GM21515 (cell line): ENCODE results near the gene PCSK5.
"Not testable (repeated sequence)": the region's sequence is repeated elsewhere in the genome, so short reads cannot be mapped to it uniquely, and the experiment has no call there.

Experiments
- ATAC-seq: cut with Tn5 transposase; IDR thresholded peaks from one replicate; pipeline ENCODE4 v1.9.1; 2021; ENCODE audit not compliant: unreplicated experiment

PCSK5 gene

GRCh38 chr9:75962013-75962661 lies 71.7 kb downstream of the PCSK5 start:
- no peak for ATAC-seq

GRCh38 chr9:75962662-75963036 lies 72.2 kb downstream of the PCSK5 start:
- ATAC-seq = no peak

- not testable (repeated sequence) for ATAC-seq
Observed at GRCh38 chr9:75963321-75963720, 72.8 kb downstream of the PCSK5 start.

DNA sequence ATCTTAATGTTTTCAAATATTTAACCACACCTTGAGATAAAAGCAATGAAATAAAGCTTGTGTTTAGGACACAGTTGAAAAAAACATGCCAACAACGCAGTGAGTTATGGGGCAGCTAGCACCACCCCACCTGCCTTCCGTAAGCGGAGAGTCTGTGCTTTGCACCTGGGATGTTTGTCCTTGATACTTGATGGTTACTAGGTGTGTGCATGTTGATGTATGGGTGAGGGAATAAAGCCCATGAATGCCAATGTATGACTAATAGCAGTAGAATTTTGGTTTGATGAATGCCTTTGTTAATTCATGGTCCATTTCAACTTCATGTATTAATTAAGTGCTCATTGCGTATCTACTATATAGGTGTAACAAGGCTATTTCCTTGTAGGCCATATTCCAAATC lies 74.0 kb downstream of the PCSK5 start:
- ATAC-seq = no peak

GRCh38 chr9:75965231-75965630 lies 74.8 kb downstream of the PCSK5 start:
- ATAC-seq = no peak

GRCh38 chr9:75967556-75967955 lies 77.1 kb downstream of the PCSK5 start:
- ATAC-seq = no peak

DNA sequence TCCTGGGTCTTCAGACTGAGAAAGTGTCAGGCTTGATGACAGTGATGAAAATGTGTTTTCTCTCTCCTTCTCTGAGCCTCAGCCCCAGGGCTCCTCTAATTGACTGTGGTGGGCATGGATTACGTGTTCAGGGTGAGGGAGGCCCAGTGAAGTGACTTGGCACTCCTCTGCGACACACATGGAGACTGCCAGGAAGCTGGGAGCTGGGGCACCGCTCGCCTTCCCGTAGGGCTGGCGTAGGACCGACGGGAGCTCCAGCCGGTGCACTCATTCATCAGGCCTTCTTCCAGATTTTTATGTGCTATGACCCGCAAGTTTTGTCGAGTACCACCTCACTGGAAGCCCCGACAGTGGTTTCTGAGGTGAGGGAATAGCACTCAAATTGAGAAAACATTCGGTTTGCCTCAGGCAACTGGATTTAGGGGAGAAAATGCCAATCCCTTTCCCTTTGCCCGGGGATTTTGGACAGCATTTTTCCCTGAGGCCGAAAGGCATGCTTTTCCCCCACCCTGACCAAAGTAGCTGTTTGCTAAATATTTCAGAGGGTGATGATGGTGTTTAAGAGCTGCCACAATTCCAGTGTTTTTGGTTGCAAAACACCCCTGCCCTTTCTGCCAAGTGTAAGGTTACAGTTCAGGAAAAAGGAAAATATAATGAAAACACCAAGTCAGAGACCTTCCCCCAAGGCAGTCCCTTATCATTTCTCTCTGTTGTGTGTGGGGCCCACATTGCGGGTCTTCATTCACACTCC lies 83.7 kb downstream of the PCSK5 start:
- no peak for ATAC-seq

DNA sequence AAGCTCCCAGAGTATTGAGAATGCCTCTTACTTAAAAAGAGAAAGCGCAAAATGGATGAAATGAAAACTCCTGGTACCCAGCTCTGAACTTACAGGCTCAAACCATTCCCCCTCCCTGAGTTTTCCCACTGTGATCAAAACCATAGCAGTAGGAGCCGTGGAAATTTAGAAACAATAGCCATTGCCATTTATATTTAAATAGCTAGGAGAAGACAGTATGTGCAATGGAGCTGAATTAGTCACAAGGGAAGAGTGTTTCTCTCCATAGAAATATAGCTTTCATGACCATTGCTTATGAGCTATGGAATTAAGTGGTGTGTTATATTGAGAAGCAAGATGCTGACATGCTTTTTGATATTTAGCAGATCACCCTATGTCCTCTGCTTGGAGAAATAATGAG lies 84.6 kb downstream of the PCSK5 start:
- ATAC-seq = no peak

- no peak for ATAC-seq
Observed at GRCh38 chr9:75976549-75976948, 86.1 kb downstream of the PCSK5 start.

DNA sequence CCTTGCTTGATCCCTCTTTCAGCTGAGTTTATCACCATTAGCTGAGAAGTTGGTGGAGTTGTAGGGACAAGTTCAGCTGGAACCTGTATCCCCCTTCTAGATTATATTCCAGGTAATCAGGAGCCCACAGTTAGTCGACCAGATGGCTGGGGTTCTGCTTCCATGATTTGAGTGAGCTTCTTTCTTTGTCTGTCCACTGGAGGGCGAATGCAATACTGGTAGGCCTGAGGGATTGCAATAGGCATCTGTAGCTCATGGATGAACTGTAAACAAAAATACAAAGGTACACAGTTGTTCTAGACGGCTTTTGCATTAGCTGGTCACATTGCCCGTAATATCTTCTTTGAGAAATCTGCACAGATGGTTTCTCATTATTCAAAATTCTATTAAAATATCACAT lies 88.9 kb downstream of the PCSK5 start:
- no peak for ATAC-seq

GRCh38 chr9:75983319-75984045 lies 93.0 kb downstream of the PCSK5 start:
- ATAC-seq = no peak

GRCh38 chr9:75985515-75985914 lies 95.0 kb downstream of the PCSK5 start:
- ATAC-seq = no peak

- ATAC-seq = no peak
Observed at GRCh38 chr9:75988663-75989062, 98.2 kb downstream of the PCSK5 start.

DNA sequence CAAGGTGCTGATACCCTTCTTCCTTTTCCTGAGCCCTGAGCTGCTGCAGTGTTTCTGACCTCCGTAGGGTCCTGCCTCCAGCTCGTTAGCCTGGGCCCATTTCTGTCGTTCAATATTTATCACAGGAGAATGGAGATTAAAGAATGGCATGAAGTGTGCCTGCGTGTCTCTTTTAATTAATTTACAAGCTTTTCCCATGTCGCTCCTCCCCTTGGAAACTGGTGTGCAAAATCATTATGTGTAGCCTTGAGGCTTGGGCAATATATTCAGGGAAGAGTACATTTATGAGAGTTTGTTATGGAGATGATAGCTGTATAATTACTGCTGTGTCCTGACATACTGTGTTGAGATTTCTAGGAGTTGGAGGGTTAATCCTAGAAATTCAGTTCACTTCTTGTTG lies 99.7 kb downstream of the PCSK5 start:
- no peak for ATAC-seq

DNA sequence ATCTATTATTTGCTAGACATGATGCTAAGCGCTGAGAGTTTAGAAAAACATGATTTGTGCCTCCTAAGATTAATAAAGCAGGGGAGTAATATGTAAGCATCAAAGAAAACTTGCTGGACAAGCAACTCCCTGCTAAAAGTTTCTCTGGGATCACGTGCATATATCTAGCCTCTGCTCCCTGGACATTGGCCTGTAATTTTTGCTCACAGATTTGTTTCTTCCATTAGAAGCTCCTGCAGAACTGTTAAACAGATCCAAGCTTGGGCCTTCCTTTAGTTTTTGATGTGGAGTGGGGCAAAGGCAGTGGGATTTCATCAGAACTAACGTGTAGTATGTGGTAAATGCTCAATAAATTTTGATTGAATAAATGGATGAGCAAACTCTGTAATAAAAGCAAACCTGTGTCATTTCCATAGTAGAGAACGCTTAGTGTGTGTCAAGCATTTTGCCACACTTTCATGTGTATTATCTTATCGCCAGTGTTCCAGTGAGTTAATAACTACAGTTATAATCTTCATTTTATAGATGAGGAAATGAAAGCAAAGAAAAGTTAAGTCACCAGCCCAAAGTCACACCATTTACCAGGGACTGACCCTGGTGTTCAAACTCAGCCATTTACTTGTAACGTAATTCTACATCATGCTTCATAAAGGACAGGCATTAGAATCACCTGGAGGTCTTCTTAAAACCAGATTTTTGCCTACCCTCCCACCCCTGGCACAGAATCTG lies 100.3 kb downstream of the PCSK5 start:
- no peak for ATAC-seq

DNA sequence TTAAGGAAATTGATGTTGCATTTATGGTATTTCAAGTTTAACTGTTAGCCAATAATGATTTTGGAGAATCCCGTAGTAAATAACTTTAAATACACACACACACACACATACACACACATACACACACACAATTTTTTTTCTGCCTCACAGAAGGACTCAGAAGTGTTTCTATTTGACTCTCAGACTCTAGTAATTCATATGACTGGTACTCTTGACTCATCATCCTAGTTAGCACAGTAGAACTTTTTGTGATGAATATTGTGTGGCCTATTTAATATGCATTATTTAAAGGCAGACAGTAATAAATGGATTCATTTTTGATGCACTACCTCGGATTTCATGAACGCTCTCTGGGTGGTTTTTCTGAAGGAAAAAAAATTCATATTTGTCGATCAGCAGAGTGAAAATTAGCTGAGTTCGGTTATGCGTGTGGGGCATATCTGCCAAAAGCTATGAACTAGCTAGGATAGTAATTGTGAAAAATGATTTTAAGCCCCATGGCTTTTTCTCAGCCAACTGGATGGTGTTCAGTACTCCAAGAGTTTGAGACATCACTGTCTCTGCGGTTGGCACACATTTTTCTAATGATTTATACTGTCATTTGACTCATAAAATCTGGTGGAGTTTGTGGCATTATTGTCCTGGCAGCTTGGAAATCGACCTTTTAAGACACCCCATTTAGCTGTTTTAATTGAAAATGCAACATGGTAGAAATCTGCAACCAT lies 102.2 kb downstream of the PCSK5 start:
- ATAC-seq = no peak

DNA sequence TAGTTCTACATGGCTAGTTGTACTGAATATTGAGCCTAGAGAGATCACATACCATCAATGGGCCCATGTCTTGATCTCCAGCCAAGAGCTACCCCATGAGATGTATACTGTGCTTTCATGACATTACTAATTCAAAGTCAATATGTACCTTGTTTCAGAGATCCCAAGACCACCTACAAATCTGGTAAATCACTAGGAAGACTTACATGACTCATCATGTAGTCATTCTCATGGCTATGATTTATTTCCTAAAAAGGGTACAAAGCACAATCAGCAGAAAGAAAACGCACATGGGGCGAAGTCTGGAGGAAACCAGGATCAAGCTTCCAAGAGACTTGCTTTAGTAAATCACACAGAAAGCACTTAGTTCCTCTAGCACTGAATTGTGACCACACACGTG lies 103.0 kb downstream of the PCSK5 start:
- no peak for ATAC-seq

GRCh38 chr9:75995066-75995465 lies 104.6 kb downstream of the PCSK5 start:
- no peak for ATAC-seq

DNA sequence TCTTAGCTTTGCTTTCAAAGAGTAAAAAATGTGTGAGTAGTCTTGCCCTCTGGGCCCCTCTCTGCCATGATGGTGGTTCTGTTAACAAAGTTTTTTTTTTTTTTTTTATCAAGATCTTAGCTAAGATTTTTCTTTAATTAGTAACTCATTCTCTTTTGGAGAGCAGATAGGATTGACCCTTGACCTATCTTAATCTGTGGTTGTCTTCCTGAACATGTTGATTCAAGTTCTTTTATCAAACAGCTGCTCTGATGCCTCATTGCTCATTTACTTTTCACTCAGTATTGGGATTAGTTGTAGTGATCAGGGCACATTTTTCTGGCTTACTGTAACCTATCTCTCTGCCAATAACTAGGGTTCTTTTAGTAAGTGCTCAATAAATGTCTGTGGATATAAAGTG lies 106.3 kb downstream of the PCSK5 start:
- ATAC-seq = no peak

DNA sequence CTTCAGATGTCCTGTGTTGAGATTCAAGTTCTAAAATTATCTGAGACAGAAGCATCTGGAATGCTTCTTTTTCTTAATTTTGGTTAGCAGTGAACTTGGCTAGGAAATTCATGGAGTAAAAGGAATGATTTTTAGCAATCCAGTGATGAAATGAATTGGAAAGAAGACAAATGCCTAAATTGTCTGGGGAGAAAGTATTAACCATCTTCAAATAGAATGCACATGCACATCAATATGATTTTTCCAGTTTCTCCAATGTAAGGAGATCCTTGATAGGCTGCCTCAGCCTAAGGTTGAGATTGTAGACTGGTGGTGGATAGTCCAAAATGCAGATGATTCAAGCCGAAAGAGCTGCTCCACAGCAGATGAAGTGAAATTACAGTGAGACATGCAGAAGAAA lies 106.7 kb downstream of the PCSK5 start:
- no peak for ATAC-seq
